Colonic mucosa (tissue), 4 donors: Measurements from ENCODE around the gene PTGES3L. TPM values are rescaled to one million over a fixed set of nuclear protein-coding genes. Genes with fewer than 3 reads are reported as not detected.

Source experiments
- DNase-seq: peaks from one replicate; pipeline ENCODE4 v3.0.0-alpha.2; 2020
- H3K27ac ChIP-seq: fragments of 200-600 bp; one replicate; pipeline ENCODE4 v1.8.0; 2021
- H3K27me3 ChIP-seq: fragments of 200-600 bp; one replicate; pipeline ENCODE4 v1.8.0; 2021
- H3K36me3 ChIP-seq: fragments of 200-600 bp; one replicate; pipeline ENCODE4 v1.8.0; 2021
- H3K4me1 ChIP-seq: fragments of 200-600 bp; one replicate; pipeline ENCODE4 v1.8.0; 2021; ENCODE audit warnings: mild to moderate bottlenecking
- H3K4me3 ChIP-seq: fragments of 200-600 bp; one replicate; pipeline ENCODE4 v1.8.0; 2021
- H3K9ac ChIP-seq, 2 donors: one replicate each; pipeline ENCODE4 v1.7.0; 2013; ENCODE audit warnings: control low read depth in 2 of 2, low read depth in 2 of 2, low read length in 2 of 2
- H3K9me3 ChIP-seq: fragments of 200-600 bp; one replicate; pipeline ENCODE4 v1.8.0; 2021
- intact Hi-C: fragments of 100-400 bp; cut with DNase I; formaldehyde crosslinking; loops from one replicate; pipeline ENCODE4 v1.14.1; 2022
- total RNA-seq, 2 donors: library from RNA; stranded (reverse); fragmentation: NEBNext Ultra II Directional in 1 of 2; extraction: Animal tissue kit (Norgen Biotek cat#: 25700) in 1 of 2; gene quantifications; one replicate each; pipeline ENCODE4 v1.2.1, GENCODE V29; 2021
- TF ChIP-seq, protein P1 (sequence below): fragments of 200-600 bp; IDR thresholded peaks from one replicate; pipeline ENCODE4 v1.8.0; 2022; ENCODE audit warnings: antibody characterized with exemption, mild to moderate bottlenecking
- donor health status: healthy.
- donor health status: DM: no; HTN: no; CAD: no.
- donor health status: DM: no; HTN: no; CAD: no.

Gene PTGES3L
- total RNA-seq, 2 donors from 2014 or later = 1.5 to 2.4 TPM

DNA sequence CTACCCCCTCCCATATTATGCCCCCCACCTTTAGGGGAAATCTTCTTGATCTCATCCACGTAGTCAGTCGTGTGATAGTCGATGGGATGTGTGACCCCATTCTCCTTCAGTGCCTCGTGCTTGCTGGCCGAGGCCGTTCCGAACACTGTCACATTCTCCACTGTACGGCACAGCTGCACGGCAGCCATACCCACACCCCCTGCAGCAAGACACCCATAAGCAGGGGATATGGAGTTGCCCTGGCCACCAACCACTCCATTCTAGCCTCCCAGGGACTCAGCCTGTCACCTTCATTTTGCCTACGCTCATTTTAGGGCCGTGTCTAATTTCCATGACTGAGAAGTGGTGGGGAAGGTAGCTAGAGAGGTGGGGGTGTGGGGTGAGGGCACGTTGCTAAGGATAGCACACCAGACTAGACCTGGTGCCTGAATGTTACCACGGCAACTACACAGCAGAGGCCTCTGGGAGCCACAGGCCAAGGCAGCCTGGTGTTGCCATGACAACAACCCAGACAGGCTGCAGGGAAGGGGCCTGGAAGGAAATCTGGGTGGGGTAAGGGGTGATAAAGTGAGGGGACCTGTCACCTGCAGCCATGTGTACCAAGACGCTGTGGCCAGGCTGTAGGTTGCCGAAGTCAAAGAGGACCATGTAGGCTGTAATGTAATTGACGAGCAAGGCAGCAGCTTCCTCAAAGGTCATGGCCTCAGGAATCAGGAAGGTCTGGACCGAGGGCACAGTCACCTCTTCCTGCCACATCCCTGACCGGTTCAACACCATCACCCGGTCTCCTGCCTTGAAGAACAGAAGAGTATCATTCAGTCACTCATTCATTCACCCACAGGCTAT, 38.4 kb upstream of the PTGES3L start:
- Histone ChIP-seq H3K9ac (peak overlapping the region in 1 of 2 donors; percentile 26), H3K4me3 (no peak overlapping the region), H3K4me1 (no peaks in the 10 kb centered on the region), H3K27me3 (no peaks in the 10 kb centered on the region), H3K27ac (no peak overlapping the region), H3K36me3 (no peaks in the 10 kb centered on the region), H3K9me3 (no peaks in the 10 kb centered on the region)
- TF ChIP-seq, protein P1, sequence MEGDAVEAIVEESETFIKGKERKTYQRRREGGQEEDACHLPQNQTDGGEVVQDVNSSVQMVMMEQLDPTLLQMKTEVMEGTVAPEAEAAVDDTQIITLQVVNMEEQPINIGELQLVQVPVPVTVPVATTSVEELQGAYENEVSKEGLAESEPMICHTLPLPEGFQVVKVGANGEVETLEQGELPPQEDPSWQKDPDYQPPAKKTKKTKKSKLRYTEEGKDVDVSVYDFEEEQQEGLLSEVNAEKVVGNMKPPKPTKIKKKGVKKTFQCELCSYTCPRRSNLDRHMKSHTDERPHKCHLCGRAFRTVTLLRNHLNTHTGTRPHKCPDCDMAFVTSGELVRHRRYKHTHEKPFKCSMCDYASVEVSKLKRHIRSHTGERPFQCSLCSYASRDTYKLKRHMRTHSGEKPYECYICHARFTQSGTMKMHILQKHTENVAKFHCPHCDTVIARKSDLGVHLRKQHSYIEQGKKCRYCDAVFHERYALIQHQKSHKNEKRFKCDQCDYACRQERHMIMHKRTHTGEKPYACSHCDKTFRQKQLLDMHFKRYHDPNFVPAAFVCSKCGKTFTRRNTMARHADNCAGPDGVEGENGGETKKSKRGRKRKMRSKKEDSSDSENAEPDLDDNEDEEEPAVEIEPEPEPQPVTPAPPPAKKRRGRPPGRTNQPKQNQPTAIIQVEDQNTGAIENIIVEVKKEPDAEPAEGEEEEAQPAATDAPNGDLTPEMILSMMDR = no peak
- intact Hi-C loops = no loop called here
- DNase-seq = no peak

DNA sequence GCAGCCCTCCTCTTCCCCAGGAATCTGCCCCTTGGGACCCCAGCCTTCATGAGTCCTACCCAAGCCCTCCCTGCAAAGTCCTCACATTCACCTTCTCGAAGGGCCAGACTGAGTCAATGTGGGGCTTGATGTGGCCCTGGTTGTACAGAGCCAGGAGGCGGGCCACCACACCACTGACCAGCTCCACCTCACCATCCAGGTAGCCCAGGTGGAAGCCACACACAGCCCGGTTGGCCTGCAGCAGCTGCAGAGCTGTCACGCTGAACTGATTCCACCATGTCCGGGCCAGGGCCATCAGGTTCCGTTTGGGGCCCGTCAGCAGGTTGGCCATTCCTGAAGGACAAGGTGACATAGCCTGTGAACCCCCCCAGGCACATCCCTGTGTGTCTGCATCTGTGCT, 36.3 kb upstream of the PTGES3L start:
- no peak for DNase-seq
- Histone ChIP-seq H3K9me3 (no peaks in the 10 kb centered on the region), H3K4me1 (no peaks in the 10 kb centered on the region), H3K9ac (no peak overlapping the region), H3K27me3 (no peaks in the 10 kb centered on the region), H3K27ac (no peak overlapping the region), H3K4me3 (no peak overlapping the region), H3K36me3 (no peaks in the 10 kb centered on the region)
- intact Hi-C loops = no loop called here
- TF ChIP-seq, protein P1 = no peak

DNA sequence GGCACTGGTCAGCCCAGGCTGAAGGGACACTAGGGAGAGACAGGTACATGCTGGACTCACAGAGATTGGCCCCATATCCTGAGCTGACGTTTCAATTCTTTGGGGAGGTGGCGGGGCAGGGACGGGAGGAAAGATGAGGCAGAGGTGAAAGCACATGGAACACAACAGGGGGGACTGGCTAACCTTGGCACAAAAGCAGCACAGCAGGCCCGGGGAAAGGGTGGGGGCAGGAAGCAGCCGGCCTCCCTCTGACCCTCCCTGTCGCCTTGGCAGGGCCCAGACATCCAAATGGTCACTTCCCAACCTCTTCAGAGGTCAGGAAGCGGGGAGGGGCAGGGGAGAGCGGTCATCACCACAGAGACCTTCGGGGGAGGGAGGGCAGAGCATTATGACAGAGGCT, 35.7 kb upstream of the PTGES3L start:
- Histone ChIP-seq H3K4me1 (no peaks in the 10 kb centered on the region), H3K36me3 (no peaks in the 10 kb centered on the region)

DNA sequence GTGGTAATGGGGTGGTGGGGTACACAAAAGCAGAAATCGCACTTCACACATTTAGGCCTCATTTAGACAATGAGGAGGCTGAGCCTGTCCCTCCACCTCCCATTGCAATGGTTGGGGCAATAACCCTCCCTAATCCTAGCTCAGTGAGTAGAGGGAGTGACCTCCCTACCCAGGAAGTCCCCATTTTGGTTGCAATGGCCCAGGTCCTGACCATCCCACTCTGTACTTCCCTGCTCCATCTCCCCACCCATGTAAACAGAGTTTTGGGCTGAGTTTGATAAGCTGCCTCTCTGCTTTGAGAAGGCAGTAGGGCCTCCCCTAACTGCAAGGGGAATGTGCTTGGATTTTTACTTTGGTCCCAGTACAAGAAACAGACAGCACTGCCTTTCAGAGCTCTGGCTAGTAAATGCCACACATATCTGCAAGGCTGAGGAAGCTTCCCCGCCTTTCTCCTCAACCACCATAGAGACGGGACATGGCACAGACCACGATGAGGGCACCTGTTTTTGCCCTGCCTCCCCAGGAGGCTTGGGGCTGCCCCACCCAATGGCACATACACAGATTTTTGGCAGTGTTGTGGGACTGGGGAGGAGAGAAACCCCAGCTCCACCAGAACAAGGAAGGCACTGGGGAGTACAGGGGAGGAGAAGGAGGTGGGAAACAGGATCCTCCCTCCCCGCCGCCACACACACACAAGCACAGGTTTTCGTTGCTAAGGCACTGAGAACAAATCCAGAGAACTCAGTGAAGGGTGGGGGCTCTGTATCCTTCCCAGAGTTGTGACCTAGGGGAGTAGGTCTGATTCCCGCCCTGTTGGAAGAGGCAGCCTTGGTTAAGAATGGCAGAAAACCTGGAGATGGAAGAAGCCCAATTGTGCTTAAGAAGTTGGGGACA, 35.0 kb upstream of the PTGES3L start:
- intact Hi-C loops = no loop called here

More for the DNA sequence above, 35.7 kb upstream of the PTGES3L start:
- Histone ChIP-seq H3K27me3 (no peaks in the 10 kb centered on the region), H3K9ac (no peak overlapping the region), H3K9me3 (no peaks in the 10 kb centered on the region), H3K27ac (no peak overlapping the region), H3K4me3 (no peak overlapping the region)
- intact Hi-C loops = no loop called here
- TF ChIP-seq, protein P1 = no peak
- DNase-seq = no peak

More for the DNA sequence above, 35.0 kb upstream of the PTGES3L start:
- no peak overlapping the region for H3K27ac ChIP-seq
- no peak overlapping the region for H3K9ac ChIP-seq
- H3K27me3 ChIP-seq = no peaks in the 10 kb centered on the region
- no peaks in the 10 kb centered on the region for H3K36me3 ChIP-seq
- H3K9me3 ChIP-seq = no peaks in the 10 kb centered on the region
- no peak for DNase-seq
- peaks cover 3% of the 10 kb centered on the region for H3K4me1 ChIP-seq
- TF ChIP-seq, protein P1 = no peak
- H3K4me3 ChIP-seq = no peak overlapping the region
